Suprapubic skin (tissue), 4 donors: ENCODE results near the gene NFKBIA.

Experiments used
- CTCF ChIP-seq, 2 donors: fragments of 200-600 bp in 1 of 2; fragments of 450-650 bp in 1 of 2; sonication (generic) in 1 of 2; IDR thresholded peaks; one replicate each; pipeline ENCODE4 v1.5.1; 2016 to 2019; ENCODE audit warnings: antibody characterized with exemption in 2 of 2, mild to moderate bottlenecking in 1 of 2, moderate library complexity in 1 of 2
- EP300 ChIP-seq: sonication (generic); formaldehyde crosslinking; IDR thresholded peaks from one replicate; pipeline ENCODE4 v1.6.1; 2017; ENCODE audit warnings: antibody characterized with exemption
- POLR2A ChIP-seq, 2 donors: fragments of 450-650 bp; IDR thresholded peaks; one replicate each; pipeline ENCODE4 v1.6.1; 2017; ENCODE audit warnings: antibody characterized with exemption in 2 of 2, mild to moderate bottlenecking in 2 of 2, moderate library complexity in 2 of 2
- POLR2AphosphoS5 ChIP-seq, 3 donors: sonication (generic); formaldehyde crosslinking; IDR thresholded peaks; one replicate each; pipeline ENCODE4 v1.6.1; 2017; ENCODE audit warnings: antibody characterized with exemption in 3 of 3

GRCh38 chr14:35416108-35416750, 11.7 kb upstream of the NFKBIA start:
- TF ChIP-seq CTCF (IDR thresholded peaks at IDR 0.05) (no peak), POLR2A (IDR thresholded peaks at IDR 0.05) (no peak), POLR2AphosphoS5 (IDR thresholded peaks at IDR 0.05) (no peak), EP300 (no peak)
